ENCODE measurements around the gene PIGU.

GRCh38 chr20:34535301-34535840 lies 141.5 kb downstream of the PIGU start:
- no peak for TF ChIP-seq CTCF (conservative IDR thresholded peaks at IDR 0.05; ENCODE audit: low read length)
- TF ChIP-seq EZH2phosphoT487 (IDR thresholded peaks at IDR 0.05; ENCODE audit: borderline replicate concordance, low read depth, low read length) = no peak

All from OCI-LY7 (cell line).